NB4 (cell line): ENCODE data around the gene ATG101.

ENCODE experiments used
- MYC ChIP-seq: IDR thresholded peaks from 2 replicates; pipeline ENCODE4 v1.6.1; 2011; ENCODE audit warnings: low read depth, low read length
- POLR2A ChIP-seq: IDR thresholded peaks from 2 replicates; pipeline ENCODE4 v1.6.1; 2011; ENCODE audit warnings: mild to moderate bottlenecking; ENCODE audit not compliant: insufficient read length; ENCODE audit errors: extremely low read depth
- TF ChIP-seq, protein P1 (sequence below): IDR thresholded peaks from one replicate; pipeline ENCODE4 v1.5.1; 2012; ENCODE audit warnings: low read depth, low read length
- TF ChIP-seq, protein P2 (sequence below): IDR thresholded peaks from 2 replicates; pipeline ENCODE4 v1.6.1; 2011; ENCODE audit warnings: low read depth, low read length

DNA sequence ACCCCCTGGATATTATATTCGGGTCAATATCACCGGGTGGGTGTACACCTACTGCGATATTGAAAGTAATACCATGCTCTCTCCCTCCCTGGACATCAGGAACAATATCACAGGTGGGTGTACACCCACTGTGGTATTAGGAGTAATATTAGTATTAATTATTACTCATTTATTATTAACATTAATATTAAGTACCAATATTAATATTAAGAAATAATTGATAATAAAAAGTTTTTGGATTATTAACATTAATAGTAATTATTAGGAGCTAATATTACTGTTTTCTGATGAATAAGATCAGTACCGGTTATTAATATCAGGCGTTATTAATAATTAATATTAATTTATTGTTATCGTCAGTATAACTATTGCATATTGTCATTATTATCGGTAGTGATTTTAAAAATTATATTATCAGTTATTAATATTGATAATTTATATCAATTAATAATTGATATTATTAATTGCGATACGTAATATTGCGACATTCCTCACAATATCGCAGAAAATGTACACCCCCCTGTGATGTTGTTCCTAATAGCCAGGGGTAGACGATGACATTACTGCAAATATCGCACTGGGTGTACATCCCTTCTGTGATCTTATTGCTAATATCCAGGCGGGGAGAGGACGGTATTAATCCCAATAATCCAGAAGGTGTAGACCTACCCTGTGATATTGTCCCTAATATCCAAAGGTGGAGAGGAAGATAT lies 26.7 kb downstream of the ATG101 start:
- TF ChIP-seq, protein P1, sequence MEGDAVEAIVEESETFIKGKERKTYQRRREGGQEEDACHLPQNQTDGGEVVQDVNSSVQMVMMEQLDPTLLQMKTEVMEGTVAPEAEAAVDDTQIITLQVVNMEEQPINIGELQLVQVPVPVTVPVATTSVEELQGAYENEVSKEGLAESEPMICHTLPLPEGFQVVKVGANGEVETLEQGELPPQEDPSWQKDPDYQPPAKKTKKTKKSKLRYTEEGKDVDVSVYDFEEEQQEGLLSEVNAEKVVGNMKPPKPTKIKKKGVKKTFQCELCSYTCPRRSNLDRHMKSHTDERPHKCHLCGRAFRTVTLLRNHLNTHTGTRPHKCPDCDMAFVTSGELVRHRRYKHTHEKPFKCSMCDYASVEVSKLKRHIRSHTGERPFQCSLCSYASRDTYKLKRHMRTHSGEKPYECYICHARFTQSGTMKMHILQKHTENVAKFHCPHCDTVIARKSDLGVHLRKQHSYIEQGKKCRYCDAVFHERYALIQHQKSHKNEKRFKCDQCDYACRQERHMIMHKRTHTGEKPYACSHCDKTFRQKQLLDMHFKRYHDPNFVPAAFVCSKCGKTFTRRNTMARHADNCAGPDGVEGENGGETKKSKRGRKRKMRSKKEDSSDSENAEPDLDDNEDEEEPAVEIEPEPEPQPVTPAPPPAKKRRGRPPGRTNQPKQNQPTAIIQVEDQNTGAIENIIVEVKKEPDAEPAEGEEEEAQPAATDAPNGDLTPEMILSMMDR, result no peak
- TF ChIP-seq POLR2A (no peak), MYC (no peak)
- TF ChIP-seq, protein P2, sequence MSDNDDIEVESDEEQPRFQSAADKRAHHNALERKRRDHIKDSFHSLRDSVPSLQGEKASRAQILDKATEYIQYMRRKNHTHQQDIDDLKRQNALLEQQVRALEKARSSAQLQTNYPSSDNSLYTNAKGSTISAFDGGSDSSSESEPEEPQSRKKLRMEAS, result no peak
